ENCODE measurements around the gene TMEM33. TPM values are rescaled to one million over a fixed set of nuclear protein-coding genes. Genes with fewer than 3 reads are reported as not detected.
A peak's percentile ranks its signal among the peaks of the same experiment; 100 is the strongest.
"Not testable (repeated sequence)": the region's sequence is repeated elsewhere in the genome, so short reads cannot be mapped to it uniquely, and the experiment has no call there.

TMEM33 gene, protein sequence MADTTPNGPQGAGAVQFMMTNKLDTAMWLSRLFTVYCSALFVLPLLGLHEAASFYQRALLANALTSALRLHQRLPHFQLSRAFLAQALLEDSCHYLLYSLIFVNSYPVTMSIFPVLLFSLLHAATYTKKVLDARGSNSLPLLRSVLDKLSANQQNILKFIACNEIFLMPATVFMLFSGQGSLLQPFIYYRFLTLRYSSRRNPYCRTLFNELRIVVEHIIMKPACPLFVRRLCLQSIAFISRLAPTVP
- 10 to 100 TPM; 44.8 to 48.0 (median 47.3) TPM for polyA plus RNA-seq (ENCODE audit: insufficient read length in 3 of 3)

DNA sequence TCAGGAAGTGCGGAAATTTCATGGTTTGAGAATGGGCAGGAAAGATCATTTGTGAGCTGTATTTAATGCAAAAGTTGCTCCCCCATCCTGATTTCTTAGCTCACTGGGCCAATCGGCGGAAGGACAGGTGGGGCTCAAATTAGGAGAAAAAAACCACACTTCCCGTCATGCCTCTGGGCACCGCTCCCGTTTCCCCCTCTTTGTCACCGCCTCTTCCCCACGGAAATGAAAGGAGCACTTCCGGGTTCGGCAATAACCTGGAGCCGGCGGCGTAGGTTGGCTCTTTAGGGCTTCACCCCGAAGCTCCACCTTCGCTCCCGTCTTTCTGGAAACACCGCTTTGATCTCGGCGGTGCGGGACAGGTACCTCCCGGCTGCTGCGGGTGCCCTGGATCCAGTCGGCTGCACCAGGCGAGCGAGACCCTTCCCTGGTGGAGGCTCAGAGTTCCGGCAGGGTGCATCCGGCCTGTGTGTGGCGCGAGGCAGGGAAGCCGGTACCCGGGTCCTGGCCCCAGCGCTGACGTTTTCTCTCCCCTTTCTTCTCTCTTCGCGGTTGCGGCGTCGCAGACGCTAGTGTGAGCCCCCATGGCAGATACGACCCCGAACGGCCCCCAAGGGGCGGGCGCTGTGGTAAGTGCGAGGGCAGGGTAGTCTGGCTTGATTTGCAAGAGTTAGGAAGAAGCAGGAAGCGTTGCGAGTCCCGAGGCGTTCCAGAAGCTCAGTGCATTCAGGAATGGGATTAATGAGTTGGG is at the start of gene TMEM33:
Gene TMEM33 (plus strand): TSS at position 529 of the 751 bp plus-strand sequence. CDS start 56 bp downstream, at position 585.
- peak; percentile 61 to 79 (median 78) for DNase-seq (ENCODE audit: low read depth in 3 of 3, low spot score in 2 of 3)

DNA sequence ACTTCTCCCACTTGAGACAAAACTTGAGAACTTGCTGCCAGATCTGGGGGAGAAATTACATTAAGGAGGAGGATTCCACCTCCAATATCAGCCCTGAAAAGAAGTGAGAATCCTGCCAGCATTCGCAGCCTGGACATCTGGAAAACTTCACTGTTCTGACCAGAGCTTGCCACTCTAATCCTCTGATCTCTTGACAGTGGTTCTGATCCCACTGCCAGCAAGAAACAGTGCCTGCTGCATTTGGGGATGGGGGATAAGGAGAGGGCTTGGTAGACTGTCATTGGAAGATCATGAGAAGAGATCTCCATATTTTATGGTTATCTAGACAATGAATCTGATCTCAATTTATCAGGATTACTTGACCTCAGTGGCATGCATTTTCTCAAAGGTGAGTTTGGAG is 49.8 kb upstream of the TMEM33 start:
- no peak for DNase-seq (ENCODE audit: low read depth in 3 of 3, low spot score in 2 of 3)

- no peak for DNase-seq (ENCODE audit: low read depth in 3 of 3, low spot score in 2 of 3)
Measured at GRCh38 chr4:41887277-41887676, 48.0 kb upstream of the TMEM33 start.

GRCh38 chr4:41887821-41888686 is 47.2 kb upstream of the TMEM33 start:
- DNase-seq (ENCODE audit: low read depth in 3 of 3, low spot score in 2 of 3), result no peak

DNA sequence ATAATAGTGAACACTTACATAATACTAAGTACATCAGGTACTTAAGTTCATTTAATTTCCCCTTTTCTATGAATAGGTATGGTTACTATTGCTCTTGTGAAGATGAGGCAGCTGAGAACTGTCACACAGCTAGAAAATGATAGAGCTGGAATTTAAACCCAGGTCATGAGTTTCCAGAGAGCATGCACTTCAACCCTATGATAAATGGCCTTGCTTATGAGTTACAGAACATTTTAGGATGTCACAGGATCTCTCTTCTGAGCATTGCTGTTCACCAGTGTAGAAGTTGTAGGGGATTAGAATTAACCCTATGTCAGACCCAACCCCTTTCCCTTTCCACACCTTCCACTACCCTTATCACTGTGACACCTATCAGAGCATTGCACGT is 46.5 kb upstream of the TMEM33 start:
- no peak for DNase-seq (ENCODE audit: low read depth in 3 of 3, low spot score in 2 of 3)

GRCh38 chr4:41889317-41889716 is 45.9 kb upstream of the TMEM33 start:
- DNase-seq (ENCODE audit: low read depth in 3 of 3, low spot score in 2 of 3), result no peak

GRCh38 chr4:41890085-41890484 is 45.1 kb upstream of the TMEM33 start:
- no peak for DNase-seq (ENCODE audit: low read depth in 3 of 3, low spot score in 2 of 3)

DNA sequence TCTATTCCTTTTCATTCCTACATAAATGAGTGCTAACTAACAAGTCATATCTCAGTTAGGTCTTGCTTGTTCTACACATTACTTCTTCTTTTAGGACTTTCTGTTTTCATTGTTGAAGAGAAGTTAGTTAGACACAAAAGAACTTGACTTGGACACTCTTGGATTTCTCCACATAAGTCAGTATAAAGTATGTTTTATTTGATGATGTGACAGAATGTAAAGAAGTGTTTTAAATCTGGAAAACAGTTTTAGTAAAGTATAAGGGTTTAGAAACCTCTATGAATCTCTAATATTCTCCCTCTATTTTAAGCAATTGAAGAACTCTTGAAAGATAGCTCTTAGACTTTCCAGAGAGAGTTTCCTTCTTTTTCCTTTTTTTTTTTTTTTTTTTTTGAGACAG is 38.6 kb upstream of the TMEM33 start:
- DNase-seq (ENCODE audit: low read depth in 3 of 3, low spot score in 2 of 3), result no peak

- no peak for DNase-seq (ENCODE audit: low read depth in 3 of 3, low spot score in 2 of 3)
Measured at GRCh38 chr4:41897698-41898097, 37.5 kb upstream of the TMEM33 start.

- not testable (repeated sequence) for DNase-seq (ENCODE audit: low read depth in 3 of 3, low spot score in 2 of 3)
Measured at GRCh38 chr4:41909136-41909535, 26.1 kb upstream of the TMEM33 start.

GRCh38 chr4:41912546-41912945 is 22.7 kb upstream of the TMEM33 start:
- DNase-seq (ENCODE audit: low read depth in 3 of 3, low spot score in 2 of 3), result no peak

- no peak for DNase-seq (ENCODE audit: low read depth in 3 of 3, low spot score in 2 of 3)
Measured at GRCh38 chr4:41913509-41913908, 21.7 kb upstream of the TMEM33 start.

- no peak for DNase-seq (ENCODE audit: low read depth in 3 of 3, low spot score in 2 of 3)
Measured at GRCh38 chr4:41918278-41918677, 17.0 kb upstream of the TMEM33 start.

- DNase-seq (ENCODE audit: low read depth in 3 of 3, low spot score in 2 of 3), result not testable (repeated sequence)
Measured at GRCh38 chr4:41920416-41920815, 14.8 kb upstream of the TMEM33 start.

DNA sequence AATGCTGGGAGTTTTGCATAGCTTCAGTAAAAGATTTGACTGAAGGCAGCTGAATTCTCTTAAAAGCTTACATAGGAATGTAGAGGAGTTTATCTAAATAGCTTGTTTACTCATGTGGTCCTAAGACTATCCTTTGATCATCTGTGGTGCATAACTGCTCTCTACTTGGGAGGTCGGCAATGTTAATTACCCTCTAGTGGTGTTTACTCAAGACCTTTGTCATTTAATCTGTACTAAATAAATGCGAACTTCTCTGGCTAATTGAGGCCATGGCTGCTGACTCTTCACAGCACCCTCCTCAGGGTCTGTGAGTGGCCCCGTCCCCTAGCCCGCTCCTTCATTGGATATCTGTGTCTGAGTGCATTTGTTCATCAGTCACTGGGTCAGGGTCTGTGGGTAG is 13.8 kb upstream of the TMEM33 start:
- no peak for DNase-seq (ENCODE audit: low read depth in 3 of 3, low spot score in 2 of 3)

DNA sequence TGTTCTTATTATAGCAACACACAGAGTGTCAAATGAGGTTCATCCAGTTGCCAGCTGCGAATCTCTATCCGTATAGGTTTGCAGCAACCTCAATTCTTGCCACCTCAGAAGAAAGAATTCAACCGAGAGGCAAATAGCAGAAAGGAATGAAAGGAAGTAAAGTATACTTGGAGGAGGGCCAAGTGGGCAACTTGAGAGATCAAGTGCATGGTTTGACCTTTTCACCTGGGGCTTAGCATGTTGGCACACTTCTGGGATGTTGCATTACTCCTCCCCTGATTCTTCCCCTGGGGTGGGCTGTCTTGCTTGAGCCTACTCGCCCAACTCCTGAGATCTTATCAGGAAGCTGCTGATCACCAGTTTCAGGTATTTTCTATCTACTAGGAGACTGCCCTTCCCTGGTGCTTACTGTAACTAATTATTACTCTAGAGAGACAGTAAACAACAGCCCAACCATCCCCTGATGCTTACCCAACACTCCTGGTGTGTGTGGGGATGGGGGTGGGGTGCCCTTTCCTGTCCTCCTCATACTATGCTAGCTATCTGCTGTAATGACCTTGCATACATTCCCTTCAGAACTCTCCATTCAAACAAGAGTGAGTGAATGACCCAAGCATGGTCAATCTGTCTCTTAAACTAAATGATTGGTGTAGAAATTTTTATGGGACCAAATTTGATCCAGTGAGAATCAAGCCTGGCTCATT is 7.3 kb upstream of the TMEM33 start:
- no peak for DNase-seq (ENCODE audit: low read depth in 3 of 3, low spot score in 2 of 3)

DNA sequence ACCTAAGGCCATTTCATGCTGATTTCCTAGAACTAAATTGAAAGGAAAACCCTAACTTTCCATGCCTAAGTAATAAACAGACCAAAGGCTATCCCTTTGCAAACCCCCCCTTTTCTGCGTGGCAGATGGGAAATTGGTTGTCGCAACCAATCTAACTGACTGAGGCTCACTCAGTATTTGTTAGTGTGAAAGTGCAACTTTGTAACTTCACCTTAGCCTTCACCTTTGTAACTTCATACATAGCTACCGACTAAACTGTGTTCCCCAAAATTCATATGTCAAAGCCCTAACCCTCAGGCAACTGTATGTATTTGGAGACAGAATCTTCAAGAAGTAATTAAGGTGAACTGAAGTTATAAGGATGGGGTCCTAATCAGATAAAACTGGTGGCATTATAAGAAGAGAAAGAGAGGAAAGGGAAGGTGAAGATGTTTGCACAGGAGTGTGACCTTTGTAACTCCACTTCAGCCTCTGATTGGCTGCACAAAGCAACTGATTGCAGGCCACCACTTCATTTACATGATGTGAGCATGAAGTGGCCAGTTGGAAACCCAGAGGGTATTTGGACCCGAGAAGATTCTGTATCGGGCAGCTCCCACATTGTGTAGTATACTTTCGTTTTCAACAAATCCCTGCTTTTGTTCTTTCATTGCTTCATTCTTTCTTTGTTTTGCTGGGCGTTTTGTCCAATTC is 4.9 kb upstream of the TMEM33 start:
- no peak for DNase-seq (ENCODE audit: low read depth in 3 of 3, low spot score in 2 of 3)

DNA sequence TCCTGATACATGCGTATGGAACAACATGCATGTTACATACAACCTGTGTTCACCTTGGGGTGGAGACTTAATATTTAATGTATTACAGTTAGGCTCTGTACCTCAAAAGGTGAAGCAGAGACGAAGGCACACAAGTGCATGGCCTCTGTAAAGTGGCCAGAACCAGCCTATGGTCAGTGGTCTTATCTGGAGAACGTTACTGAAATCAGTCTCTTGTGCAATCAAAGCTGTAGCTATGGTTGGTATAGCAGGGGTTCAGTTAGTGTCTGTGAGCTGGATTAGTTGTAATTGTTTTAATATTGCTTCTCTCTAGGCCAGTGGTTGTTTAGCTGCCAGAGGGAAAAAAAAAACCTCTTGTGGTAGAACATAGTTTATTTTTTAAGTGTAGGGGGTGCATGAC is 2.2 kb upstream of the TMEM33 start:
- no peak for DNase-seq (ENCODE audit: low read depth in 3 of 3, low spot score in 2 of 3)

GRCh38 chr4:41933997-41934503 is 1.2 kb upstream of the TMEM33 start:
- DNase-seq (ENCODE audit: low read depth in 3 of 3, low spot score in 2 of 3), result no peak

DNA sequence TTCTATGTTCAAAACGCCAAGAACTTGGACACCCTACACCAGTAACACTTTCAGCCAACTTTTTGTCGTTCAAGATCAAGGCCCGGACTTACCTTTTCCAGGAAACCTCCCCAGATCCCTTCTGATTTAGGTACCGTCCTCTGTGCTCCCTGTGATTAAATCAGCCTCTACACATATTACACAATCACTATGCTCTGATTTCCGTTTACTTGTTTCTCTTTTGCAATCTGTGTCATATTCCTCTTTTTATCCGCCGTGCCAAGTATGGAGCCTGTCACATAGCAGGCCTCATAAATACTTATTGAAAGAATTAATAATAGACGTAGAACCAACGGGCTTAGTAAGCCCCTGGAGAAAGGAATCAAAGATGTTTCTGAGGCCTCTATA is 722 bp upstream of the TMEM33 start:
- DNase-seq (ENCODE audit: low read depth in 3 of 3, low spot score in 2 of 3), result no peak

All from right renal cortex interstitium (tissue), 3 donors.